OCI-LY3 (cell line): Measurements from ENCODE around the gene PCDH12.

Experiments
- H2AFZ ChIP-seq: fragments of 200-600, 300-600 bp; shearing (Covaris generic); 2 replicates; pipeline ENCODE4 v1.6.0; 2014; ENCODE audit warnings: antibody characterized with exemption, low read depth, low read length
- H3K27ac ChIP-seq: fragments of 200-600, 300-600 bp; sonication (generic); 2 replicates; pipeline ENCODE4 v1.5.1; 2014; ENCODE audit warnings: mild to moderate bottlenecking, low read length, moderate library complexity, mixed read lengths
- H3K27me3 ChIP-seq: fragments of 200-600, 300-600 bp; sonication (generic); 2 replicates; pipeline ENCODE4 v1.6.1; 2014; ENCODE audit warnings: low read depth, low read length, mixed read lengths
- H3K36me3 ChIP-seq: fragments of 200-600, 300-600 bp; sonication (generic); replicated peaks from 2 replicates; pipeline ENCODE3; 2014; ENCODE audit warnings: low read depth, low read length, mixed read lengths
- H3K4me1 ChIP-seq: fragments of 300-600, 200-600 bp; sonication (generic); 2 replicates; pipeline ENCODE4 v1.6.1; 2014; ENCODE audit warnings: low read length, mixed read lengths
- H3K4me2 ChIP-seq: fragments of 200-600, 300-600 bp; sonication (generic); 2 replicates; pipeline ENCODE4 v1.6.1; 2014; ENCODE audit warnings: low read length, mixed read lengths
- H3K4me3 ChIP-seq: fragments of 300-600, 200-600 bp; sonication (generic); 2 replicates; pipeline ENCODE4 v1.5.1; 2014; ENCODE audit warnings: antibody characterized with exemption, mild to moderate bottlenecking, low read length, moderate library complexity
- H3K79me2 ChIP-seq: fragments of 300-600, 200-600 bp; shearing (Covaris generic); 2 replicates; pipeline ENCODE4 v1.6.1; 2014; ENCODE audit warnings: mild to moderate bottlenecking, low read length, mixed read lengths
- H3K9ac ChIP-seq: fragments of 300-600, 200-600 bp; shearing (Covaris generic); 2 replicates; pipeline ENCODE4 v1.6.0; 2014; ENCODE audit warnings: mild to moderate bottlenecking, low read length, moderate library complexity
- H3K9me3 ChIP-seq: fragments of 200-600, 300-600 bp; shearing (Covaris generic); 2 replicates; pipeline ENCODE4 v1.6.1; 2014; ENCODE audit warnings: low read length, mixed read lengths; ENCODE audit not compliant: insufficient read depth
- H4K20me1 ChIP-seq: fragments of 200-600, 300-600 bp; sonication (generic); 2 replicates; pipeline ENCODE4 v1.6.1; 2016; ENCODE audit warnings: low read length, mixed read lengths; ENCODE audit not compliant: insufficient read depth
- EZH2phosphoT487 ChIP-seq: fragments of 200-600 bp; shearing (Covaris generic); IDR thresholded peaks from 2 replicates; pipeline ENCODE4 v1.6.1; 2018; ENCODE audit warnings: antibody characterized with exemption, mixed run types, low read depth
- TF ChIP-seq, protein P1 (sequence below): fragments of 200-600, 300-600 bp; sonication (generic); IDR thresholded peaks from 2 replicates; pipeline ENCODE4 v1.5.1; 2014; ENCODE audit warnings: antibody characterized with exemption, low read length, low read depth

The PCDH12 gene

DNA sequence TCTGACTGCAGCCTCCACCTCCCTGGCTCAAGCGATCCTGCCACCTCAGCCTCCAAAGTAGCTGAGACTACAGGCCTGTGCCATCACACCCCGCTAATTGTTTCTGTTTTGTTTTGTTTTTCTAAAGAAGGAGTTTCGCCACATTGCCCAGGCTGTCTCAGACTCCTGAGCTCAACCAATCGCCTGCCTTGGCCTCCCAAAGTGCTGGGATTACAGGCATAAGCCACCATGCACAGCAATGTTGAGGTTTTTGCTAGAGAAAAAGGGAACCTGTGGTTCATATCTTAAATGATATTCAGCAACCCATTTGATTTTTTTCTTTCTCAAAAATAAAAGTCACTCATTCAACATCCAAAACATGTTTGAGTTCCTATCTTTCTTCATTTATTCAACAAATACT lies 54.7 kb downstream of the PCDH12 start:
- no peaks in the 10 kb centered on the region for H3K36me3 ChIP-seq
- H3K27ac ChIP-seq: no peak overlapping the region
- H2AFZ ChIP-seq: no peak overlapping the region
- no peaks in the 10 kb centered on the region for H3K27me3 ChIP-seq
- TF ChIP-seq, protein P1, sequence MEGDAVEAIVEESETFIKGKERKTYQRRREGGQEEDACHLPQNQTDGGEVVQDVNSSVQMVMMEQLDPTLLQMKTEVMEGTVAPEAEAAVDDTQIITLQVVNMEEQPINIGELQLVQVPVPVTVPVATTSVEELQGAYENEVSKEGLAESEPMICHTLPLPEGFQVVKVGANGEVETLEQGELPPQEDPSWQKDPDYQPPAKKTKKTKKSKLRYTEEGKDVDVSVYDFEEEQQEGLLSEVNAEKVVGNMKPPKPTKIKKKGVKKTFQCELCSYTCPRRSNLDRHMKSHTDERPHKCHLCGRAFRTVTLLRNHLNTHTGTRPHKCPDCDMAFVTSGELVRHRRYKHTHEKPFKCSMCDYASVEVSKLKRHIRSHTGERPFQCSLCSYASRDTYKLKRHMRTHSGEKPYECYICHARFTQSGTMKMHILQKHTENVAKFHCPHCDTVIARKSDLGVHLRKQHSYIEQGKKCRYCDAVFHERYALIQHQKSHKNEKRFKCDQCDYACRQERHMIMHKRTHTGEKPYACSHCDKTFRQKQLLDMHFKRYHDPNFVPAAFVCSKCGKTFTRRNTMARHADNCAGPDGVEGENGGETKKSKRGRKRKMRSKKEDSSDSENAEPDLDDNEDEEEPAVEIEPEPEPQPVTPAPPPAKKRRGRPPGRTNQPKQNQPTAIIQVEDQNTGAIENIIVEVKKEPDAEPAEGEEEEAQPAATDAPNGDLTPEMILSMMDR: no peak
- TF ChIP-seq EZH2phosphoT487: no peak
- no peaks in the 10 kb centered on the region for H4K20me1 ChIP-seq
- H3K4me2 ChIP-seq: no peak overlapping the region
- no peak overlapping the region for H3K9ac ChIP-seq
- H3K4me1 ChIP-seq: no peaks in the 10 kb centered on the region
- H3K4me3 ChIP-seq: no peak overlapping the region
- H3K9me3 ChIP-seq: no peaks in the 10 kb centered on the region
- H3K79me2 ChIP-seq: no peaks in the 10 kb centered on the region

DNA sequence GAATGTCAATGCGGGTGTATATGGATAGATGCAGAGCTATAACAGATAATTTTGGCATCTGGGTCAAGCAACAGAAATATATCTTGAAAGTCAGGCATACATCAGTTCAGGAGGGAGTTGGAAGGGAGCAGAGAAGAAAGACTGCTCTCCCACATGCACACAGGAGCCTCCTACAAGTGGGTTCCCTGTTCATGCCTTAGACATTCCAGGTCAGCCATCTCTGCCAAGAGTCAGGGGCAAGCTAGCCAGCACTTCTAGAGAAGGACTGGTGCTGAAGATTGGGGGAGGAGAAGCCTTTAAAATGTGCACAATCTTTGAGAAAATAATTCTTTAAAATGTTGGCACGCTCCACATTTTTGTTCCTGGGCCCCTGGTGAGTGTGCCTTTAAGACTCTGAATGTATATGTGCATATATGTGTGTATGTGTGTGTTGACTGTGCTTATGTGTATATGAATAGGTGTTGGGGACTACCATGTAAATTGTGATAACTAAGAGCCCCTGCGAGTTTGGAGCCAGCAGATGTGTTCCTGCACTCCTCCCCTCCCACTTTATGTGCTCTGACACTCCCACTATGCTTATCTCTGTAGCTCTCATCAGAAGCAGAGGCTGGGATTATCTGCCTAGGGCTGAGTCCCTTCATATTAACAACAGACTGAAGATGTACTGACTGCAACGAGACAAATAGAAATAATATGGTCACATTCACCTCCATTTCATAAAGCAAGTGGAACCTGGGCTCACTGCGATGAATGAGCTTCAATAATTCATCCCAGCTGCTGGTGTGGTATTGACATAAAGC lies 55.8 kb downstream of the PCDH12 start:
- H4K20me1 ChIP-seq: no peaks in the 10 kb centered on the region
- H3K4me2 ChIP-seq: no peak overlapping the region
- no peak overlapping the region for H3K4me3 ChIP-seq
- H3K36me3 ChIP-seq: no peaks in the 10 kb centered on the region
- no peak overlapping the region for H3K27ac ChIP-seq
- no peak for TF ChIP-seq EZH2phosphoT487
- TF ChIP-seq, protein P1: no peak
- no peak overlapping the region for H3K9ac ChIP-seq
- no peak overlapping the region for H2AFZ ChIP-seq
- no peaks in the 10 kb centered on the region for H3K27me3 ChIP-seq
- no peaks in the 10 kb centered on the region for H3K9me3 ChIP-seq
- H3K4me1 ChIP-seq: no peaks in the 10 kb centered on the region
- no peaks in the 10 kb centered on the region for H3K79me2 ChIP-seq

DNA sequence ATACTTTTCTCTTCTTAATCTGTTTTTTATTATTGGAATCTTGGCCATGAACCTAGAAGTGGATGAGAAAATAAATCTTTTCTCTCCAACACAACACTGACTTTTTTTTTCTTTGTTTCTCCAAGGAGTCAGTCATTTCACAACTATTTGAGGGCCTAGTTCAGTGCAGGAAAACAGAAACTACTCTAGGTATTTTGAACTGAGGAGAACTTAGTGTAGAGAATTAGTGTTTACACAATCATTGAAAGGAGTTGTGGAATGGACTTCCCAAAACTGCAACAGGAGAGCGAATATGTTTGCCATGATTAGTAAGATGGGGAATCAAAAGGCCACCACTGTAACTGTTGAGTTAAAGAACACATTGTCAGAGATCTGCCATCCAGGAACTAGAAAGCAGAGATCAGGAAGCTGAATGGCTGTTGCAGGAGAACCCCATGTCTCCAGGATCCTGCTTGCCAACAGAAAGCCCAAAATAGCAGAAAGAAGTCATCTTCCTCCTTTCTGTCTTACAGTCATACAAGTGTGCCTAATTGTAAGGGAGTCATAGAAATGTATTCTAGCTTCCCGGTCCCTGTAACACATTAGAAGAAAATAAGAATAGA lies 59.5 kb downstream of the PCDH12 start:
- H3K4me1 ChIP-seq: no peaks in the 10 kb centered on the region
- TF ChIP-seq, protein P1: no peak
- TF ChIP-seq EZH2phosphoT487: no peak
- H3K9ac ChIP-seq: no peak overlapping the region
- H3K36me3 ChIP-seq: no peaks in the 10 kb centered on the region
- no peaks in the 10 kb centered on the region for H4K20me1 ChIP-seq
- no peak overlapping the region for H3K27ac ChIP-seq
- no peaks in the 10 kb centered on the region for H3K27me3 ChIP-seq
- no peak overlapping the region for H3K4me3 ChIP-seq
- no peaks in the 10 kb centered on the region for H3K9me3 ChIP-seq
- H3K4me2 ChIP-seq: no peak overlapping the region
- no peak overlapping the region for H2AFZ ChIP-seq
- H3K79me2 ChIP-seq: no peaks in the 10 kb centered on the region

DNA sequence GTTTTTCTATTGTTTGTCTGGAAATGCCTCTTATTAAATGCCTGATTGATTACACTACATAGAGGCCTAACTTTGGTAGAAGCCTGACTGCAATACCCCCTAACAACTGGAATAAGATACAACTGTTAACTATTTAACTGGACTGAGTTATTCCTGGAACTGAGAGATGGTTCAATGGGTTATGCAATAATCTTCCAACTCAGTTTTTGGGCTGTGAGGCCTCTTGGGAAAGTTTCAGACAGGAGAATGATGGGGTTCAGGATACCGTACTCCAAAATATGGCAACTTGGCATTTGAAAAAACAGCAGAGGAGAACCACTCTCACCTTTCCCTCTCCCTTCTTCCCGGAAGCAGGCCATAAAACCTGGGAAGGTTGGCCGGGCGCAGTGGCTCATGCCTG lies 60.6 kb downstream of the PCDH12 start:
- Histone ChIP-seq H3K4me2 (no peak overlapping the region), H3K27me3 (no peaks in the 10 kb centered on the region), H4K20me1 (no peaks in the 10 kb centered on the region), H3K4me1 (no peaks in the 10 kb centered on the region), H3K36me3 (no peaks in the 10 kb centered on the region), H3K9ac (no peak overlapping the region), H3K79me2 (no peaks in the 10 kb centered on the region), H3K27ac (no peak overlapping the region), H3K4me3 (no peak overlapping the region), H2AFZ (no peak overlapping the region), H3K9me3 (no peaks in the 10 kb centered on the region)
- no peak for TF ChIP-seq EZH2phosphoT487
- TF ChIP-seq, protein P1: no peak
